GM19328 (cell line): Measurements from ENCODE around the gene B4GALT5.

Experiments used
- ATAC-seq: cut with Tn5 transposase; IDR thresholded peaks from one replicate; pipeline ENCODE4 v1.9.1; 2021; ENCODE audit warnings: mild to moderate bottlenecking, moderate library complexity; ENCODE audit not compliant: unreplicated experiment

Gene B4GALT5

DNA sequence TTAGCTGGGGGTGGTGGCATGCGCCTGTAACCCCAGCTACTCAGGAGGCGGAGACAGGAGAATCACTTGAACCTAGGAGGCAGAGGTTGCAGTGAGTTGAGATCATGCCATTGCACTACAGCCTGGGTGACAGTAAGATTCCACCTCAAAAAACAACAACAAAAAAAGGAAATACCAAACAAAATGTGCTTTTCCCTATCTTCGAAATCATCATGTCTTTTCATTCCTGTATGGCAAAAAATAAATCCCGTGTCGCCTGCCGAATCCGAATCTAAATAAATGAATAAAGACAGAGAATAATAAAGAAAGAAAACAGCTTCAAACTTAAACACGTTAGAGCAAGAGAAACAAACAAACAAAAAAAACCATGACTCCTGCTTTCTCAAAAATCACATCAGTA, 11.8 kb downstream of the B4GALT5 start:
- no peak for ATAC-seq

DNA sequence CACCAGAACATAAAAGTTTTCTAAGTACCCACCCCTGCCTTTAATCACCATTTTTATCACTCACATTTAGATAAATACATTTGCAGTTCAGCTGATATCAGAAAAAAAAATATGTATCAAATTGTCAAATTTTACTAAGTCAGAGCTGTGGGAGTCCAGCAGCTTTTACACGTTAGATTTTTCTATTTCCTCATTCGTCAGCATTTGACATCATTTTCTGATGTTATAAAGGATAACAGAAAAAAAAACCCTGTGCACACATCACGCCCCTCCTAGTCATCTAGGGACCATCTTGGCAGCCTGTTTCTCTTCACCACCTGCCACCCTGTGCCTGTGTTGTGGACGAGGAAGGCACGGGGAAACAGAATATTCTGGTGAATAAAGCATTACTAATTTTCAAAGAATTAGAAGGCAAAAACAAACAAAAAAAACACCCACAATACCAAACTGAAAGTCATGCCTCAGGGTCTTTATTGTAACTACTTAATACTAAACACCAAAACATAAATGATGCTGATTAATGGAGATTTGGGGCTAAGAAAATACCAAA, 12.4 kb downstream of the B4GALT5 start:
- no peak for ATAC-seq

DNA sequence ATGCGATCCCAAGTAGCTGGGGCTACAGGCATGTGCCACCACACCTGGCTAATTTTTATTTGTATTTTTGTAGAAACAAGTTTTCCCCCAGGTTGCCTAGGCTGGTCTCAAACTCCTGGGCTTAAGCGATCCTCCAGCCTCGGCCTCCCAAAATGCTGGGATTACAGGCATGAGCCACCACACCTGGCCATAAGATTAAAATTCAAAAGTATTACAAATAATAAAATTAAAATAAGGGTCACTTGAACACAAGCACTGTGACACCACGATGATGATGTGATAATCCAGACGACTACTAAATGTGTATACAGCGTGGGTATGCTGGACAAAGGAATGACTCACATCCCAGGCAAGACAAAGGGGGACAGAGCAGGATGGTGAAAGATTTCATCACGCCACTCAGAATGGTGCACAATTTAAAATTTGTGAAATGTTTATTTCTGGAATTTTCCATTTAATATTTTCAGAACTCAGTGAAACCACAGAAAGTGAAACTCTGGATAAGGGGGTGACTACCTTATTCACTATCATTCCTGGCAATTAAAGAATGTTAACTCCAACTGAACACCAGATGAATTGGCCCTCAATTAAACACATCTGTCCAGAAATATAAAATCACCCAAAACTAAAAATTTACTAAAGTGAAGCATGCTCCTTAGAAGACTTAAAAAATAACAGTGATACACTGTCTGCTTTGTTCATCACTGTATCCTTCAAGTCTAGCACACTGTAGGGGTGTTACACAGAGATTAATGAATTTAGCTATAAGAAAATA, 13.1 kb downstream of the B4GALT5 start:
- ATAC-seq = no peak

DNA sequence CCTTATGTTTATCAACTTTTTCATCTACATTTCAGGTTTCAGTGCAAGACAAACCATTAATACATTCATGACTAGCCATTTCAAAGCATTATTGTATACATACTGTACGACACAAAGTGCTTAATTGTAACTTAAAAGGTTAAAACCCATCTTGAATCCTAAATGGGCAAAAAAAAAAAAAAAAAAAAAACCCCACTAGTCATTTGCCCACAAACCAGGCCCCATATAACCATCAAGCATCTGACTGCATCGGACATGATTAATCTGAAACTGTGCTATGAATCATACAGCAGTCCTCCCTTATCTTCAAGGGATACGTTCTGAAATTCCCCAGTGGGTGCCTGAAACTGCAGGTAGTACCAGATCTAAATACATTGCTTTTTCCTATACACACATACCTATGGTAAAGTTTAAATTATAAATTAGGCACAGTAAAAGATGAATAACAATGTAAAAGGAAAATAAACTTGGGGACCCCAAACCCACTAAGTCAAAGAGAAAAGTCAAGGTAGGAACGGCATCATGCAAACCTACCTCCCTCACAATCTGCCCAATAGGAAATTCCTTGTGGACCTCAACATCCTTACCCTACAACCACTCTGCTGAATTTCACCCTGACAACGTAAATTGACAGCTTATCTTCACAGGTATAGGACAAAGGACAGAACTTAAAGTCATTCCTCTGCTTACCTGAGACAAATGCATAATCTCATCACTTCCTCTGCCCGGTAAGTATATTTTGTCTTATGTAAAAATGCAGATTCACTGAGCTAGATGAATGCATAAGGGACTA, 14.3 kb downstream of the B4GALT5 start:
- peak; percentile 51 for ATAC-seq

DNA sequence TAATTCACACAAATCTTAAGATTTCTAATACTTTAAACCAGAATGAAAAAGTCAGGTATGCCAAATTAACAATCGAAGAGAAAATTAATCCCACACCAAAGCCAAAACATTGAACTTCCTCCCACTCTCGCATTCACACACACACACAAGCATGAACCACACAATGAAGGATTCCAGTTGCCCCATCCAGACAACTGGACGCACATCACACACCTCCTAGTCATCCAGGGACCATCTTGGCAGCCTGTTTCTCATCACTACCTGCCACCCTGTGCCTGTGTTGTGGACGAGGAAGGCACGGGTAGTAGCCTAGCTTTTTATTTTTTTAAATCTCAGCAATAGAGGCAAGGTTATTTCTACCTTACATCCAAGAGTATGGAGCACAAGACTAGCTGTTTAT, 15.2 kb downstream of the B4GALT5 start:
- no peak for ATAC-seq

DNA sequence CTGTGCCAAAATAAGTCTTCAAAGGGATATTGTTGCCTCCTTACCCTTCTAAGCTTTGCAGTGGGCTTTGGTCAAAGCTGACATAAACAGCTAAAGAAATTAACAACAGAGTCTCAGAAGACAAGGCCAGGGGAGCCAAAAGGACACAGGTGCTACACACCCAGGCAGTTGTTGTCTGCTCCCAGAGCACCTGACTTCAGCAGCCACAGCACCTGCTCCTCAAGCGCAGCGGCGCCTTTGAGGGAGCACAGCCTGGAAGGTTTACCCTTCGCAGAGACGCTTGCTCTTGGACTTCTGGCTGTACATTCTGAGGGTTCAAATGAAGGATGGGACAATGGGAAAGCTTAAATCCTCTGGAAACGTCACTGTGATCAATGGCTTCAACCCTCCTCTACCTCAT, 16.6 kb downstream of the B4GALT5 start:
- no peak for ATAC-seq

DNA sequence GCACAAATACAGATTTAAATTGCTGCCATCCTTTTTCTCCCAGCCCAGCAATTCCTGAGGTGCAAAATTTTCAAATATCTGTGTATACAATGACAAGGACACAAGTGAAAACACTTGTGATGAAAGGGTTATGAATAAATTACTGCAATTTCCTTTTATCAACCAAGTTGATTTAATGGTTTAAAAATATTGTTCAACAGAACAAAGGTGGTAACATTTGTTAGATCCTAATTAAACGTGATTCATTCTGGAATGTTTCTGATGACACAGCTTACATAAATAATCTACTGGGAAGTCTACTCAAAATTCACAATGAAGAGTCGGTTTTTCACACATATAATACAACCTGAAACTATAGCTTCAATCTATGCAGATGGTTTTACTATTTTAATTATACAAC, 17.1 kb downstream of the B4GALT5 start:
- no peak for ATAC-seq

DNA sequence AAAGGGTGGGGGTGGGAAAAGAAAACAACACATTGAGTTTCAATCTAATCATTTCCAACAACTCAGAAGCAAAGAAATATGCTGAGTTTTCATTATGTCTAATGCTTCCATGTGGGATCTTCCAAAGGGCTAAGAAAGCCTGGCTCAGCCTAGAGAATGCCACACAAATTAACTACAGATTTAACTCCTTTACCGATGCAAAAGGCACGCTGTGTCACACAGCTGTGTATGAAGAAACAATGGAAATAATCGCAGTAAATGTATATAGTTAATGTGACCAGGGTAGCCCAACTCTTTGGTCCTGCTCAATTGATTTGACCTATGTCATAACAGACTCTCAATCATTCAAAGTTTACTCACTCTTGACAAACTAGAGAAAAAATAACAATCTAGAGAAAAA, 17.8 kb downstream of the B4GALT5 start:
- no peak for ATAC-seq

DNA sequence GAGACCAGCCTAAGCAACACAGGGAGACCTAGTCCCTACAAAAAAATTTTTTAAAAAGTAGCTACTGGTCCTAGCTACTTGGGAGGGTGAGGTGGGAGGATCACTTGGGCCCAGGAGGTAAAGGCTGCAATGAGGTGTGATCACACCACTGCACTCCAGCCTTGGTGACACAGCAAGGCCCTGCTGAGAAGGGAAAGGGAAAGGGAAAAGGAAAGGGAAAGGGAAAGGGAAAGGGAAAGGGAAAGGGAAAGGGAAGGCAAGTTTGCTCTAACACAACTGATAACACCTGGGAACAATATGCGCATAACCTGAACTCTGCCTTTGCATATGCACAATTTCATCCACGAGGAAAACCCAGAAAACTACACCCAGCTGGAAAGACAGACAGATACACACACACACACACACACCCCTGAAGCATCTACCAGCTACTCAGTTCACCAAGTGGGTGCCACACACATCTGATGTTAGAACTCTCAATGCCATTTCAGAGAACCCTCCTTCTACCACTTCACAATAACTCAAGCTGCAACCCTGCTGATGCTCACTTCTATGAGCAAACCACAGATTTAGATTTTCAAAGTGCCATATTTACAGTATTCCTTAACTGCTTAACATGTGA, 19.1 kb downstream of the B4GALT5 start:
- no peak for ATAC-seq

DNA sequence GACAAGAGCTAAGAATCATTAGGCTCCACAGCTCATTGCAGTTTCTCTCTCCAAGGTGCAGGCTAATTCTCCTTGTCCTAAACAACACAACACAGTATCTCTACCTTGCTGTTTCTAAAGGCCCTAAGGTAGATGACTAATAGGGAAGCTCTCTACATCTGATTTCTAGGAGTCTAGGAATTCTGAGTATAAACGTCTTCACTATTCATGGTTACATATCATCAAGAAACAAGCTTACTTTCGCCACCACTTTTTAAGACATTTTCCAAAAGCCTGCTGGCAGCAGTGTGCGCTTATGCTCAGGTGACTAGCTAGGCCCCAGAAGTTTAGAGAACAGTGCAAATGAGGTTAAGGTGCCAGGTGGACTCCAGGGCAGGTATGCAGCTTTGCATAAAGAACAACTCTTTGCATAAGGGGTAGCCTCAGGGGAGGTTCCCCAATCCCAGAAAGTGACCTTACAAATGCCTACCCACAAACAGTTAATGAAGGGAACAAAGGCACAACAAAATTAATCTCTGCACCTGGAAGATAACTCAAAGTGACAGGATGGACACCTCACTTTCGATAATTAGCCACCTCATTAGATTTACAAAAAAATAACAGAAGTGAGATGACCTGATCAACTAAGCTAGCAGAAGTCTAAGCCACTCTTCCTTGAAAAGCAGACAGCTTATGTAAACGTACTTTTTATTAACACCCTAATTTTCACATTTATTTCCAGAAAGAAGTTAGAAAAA, 20.1 kb downstream of the B4GALT5 start:
- no peak for ATAC-seq

DNA sequence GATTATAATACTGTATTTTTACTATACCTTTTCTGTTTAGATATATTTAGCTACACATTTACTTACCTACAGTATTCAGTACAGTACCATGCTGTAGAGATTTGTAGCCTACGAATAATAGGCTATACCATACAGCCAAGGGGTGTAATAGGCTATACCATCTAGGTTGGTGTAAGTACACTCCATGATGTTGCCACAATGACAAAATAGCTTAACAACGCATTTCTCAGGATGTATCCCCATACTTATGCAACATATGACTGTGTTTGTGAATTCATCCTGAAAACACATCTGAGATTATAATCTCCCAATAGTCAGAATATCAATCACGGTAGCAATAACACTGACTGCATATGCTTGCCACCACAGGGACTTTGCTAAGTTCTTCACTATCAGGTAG, 20.7 kb downstream of the B4GALT5 start:
- ATAC-seq = no peak

DNA sequence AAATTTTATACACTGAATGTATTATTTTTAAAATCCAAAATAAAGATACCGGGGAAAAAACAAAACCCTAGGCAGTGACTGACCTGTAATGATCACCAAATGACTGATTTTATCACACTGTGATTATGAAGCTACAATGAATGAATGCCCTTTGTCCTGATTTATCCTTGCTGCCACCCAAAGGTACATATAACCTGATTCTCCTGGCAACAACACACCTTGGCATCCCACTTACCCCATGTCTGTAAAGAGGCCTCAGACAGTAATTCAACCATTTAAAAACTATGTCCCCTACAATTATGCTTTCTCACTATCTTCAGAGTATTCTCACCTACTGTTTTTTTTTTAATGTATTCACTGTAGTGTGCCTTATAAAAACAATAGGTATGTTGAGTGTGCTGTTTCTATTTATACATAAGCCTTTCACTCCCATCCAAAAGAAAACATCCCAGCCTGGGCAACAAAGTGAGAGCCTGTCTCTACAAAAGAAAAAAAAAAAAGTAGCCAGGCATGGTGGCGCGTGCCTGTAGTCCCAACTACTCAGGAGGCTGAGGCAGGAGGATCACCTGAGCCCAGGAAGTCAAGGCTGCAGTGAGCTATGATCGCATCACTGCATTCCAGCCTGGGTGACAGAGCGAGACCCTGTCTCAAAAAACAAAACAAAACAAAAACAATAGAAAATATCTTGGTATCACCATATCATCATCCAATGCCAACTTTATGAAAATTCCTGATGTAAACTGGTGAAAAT, 21.7 kb downstream of the B4GALT5 start:
- no peak for ATAC-seq

DNA sequence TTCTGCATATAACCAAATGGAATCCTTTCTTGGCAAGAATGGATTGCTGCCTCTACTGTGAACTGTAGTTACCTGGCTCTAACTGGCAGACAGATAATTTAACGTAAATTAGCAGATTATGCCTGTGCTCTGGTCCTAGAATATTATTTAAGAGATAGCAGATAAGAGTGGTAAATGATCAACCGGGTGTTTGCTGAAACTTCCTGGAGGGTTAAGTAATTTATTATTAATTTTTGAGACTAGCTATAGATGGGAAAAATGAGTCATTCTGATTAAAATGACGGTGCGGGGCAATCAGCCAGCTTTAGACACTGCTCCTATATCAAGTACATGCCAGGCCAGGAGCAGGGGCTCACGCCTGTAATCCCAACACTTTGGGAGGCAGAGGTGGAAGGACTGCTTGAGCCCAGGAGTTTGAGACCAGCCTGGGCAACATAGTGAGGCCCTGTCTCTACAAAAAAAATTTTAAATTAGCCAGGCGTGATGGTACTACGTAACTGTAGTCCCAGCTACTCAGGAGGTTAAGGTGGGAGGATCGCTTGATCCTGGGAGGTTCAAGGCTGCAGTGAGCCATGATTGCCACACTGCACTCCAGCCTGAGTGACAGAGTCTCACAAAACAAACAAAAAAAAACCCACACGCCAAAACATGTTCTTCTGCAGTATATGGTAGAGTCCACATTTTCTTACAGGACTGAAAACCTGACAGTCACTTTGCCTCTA, 22.6 kb downstream of the B4GALT5 start:
- ATAC-seq = no peak

DNA sequence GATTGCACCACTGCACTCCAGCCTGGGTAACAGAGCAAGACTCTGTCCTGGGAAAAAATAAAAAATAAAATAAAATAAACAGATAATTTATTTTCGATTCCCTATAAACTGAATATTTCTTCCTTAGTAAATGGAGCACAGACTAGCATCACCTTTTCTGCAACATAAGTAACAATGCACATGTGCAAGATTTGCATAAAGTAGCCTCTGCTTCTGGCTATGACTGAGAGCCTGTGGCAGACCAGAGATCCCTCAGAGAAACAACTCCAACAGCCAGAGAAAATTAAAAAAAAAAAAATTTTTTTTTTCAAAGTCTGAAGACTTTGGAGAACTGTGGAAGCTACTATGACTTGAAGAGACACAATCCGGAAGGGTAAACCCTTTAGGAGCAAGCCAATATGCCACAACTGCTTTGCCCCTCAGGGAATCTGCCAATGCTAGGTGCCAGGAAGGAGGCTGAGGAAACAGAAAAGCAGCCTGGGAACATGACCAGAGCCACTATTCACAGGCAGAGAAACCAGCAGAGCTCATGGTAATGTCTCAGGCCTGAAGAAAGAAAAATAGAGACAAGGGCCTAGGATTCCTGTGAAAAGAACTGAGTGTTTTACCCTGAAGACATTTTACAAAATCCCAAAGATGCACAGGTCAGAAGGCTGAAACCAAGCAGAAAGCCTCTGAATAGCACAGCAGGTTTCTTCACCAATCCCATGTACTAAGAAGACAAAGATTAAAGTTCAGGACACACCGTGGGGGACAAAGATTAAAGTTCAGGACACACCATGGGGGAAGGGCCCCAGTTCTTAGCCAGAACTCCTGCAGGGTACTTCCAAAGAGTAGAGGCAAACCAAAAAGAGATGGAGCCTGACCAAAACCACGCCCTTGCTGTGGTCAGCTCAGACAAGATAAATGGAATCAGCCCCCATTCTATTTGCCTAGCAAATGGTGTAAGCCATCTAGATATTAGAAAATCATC, 25.8 kb downstream of the B4GALT5 start:
- no peak for ATAC-seq

DNA sequence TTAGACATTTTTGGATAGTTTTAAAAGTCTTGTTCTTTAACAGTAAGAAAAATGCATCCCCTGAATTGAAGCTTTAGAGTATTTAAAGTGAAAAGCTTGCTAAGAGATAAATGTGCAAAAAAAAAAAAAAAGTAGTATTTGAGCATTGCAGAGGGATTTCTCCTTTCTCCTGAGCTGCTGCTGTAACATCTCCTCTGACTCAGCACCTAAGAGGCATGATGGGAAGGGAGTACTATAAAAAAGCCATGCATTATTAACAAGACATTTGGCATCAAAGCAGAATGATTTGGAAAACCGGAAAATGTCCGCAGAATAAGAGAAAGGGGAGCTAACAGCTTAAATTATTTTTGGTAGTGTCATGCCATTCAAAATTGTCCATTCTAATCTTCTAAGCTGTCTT, 27.9 kb downstream of the B4GALT5 start:
- no peak for ATAC-seq

DNA sequence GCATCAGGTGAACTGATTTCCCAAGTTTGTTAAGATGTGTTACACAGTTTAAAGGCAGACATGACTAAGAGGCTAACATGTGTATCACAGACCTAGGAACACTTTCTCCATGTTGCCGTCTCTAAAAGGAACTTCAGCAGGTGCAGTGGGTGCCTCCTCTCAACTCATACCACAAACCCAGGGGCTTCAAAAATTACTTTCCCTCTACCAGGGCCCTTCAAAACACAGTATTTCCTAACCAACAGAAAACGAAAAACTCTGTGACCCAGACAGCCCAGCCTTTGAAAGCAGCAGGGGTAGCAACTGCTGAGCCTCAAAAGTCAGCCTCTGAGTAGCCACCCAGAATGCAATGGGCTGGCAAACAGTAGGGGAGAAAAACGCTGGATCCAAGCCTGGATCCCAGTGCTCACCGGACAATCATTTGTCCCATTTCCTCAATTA, 28.5 kb downstream of the B4GALT5 start:
- no peak for ATAC-seq

DNA sequence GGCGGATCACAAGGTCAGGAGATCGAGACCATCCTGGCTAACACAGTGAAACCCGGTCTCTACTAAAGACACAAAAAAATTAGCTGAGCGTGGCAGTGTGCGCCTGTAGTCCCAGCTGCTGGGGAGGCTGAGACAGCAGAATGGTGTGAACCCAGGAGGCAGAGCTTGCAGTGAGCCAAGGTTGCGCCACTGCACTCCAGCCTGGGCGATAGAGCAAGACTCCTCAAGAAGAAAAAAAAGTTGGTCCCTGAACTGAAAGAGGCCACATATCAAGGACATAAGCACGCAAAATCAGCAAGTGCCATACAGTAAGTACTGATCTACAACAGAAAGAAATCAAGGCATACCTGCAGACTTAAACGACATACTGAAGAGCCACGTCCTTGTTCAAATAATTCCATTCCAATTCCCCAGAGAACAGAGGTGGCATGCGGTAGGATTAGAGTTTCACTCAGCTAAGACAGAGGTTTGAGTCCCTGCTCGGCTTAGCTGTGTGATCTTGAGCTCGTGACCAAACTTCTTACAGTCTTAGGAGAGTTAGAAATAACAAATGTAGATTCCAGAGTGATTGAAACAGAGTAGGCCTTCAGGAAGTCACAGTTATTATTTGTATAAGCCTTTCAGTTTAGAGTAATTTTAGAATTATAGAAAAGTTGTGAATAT, 29.2 kb downstream of the B4GALT5 start:
- no peak for ATAC-seq

DNA sequence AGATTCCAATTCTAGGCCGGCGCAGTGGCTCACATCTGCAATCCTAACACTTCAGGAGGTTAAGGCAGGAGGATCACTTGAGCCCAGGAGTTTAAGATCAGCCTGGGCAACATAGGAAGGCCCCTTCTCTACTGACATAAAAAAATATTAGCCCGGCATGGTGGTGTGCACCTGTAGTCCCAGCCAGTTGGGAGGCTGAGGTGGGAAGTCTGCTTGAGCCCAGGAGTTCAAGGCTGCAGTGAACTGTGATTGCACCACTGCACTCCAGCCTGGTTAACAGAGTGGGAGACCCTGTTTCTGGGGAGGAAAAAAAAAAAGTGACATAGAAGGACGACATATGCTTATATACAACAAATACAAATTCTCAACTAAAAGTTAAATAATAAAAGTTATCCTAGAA, 30.9 kb downstream of the B4GALT5 start:
- no peak for ATAC-seq
